HCT116 (cell line): Measurements from ENCODE around the gene PLEKHH2. TPM values are rescaled to one million over a fixed set of nuclear protein-coding genes. Genes with fewer than 3 reads are reported as not detected.

ENCODE experiments used
- ATAC-seq: fragments of 200-7000 bp; cut with Tn5 transposase; 2 replicates; pipeline ENCODE4 v1.9.1; 2020; ENCODE audit warnings: mild to moderate bottlenecking, moderate library complexity
- BruUV-seq: library from RNA; stranded (reverse); fragments of 400-500 nt; replicated peaks from 2 replicates; lab custom pipeline; 2021; lab: Mats Ljungman, UMichigan
- CTCF ChIA-PET: fragments of 300-600 bp; sonication (Branson Sonifier 250); formaldehyde crosslinking; loops from one replicate; lab custom pipeline; 2021; ENCODE audit warnings: antibody characterized with exemption; lab: Charles Lee
- POLR2A ChIA-PET: fragments of 300-600, 350-600 bp; sonication (Branson Sonifier 250); formaldehyde crosslinking; loops from one replicate; lab custom pipeline; 2021; ENCODE audit warnings: antibody characterized with exemption; lab: Charles Lee
- RAD21 ChIA-PET, 2 experiments: fragments of 300-600 bp; sonication (Branson Sonifier 250); formaldehyde crosslinking; loops; one replicate each; lab custom pipeline; 2023; ENCODE audit warnings: low total read pairs in 2 of 2; ENCODE audit not compliant: uncharacterized antibody in 2 of 2, unreplicated experiment in 2 of 2, low non-redundant PET in 1 of 2; lab: Charles Lee
- DNase-seq: peaks from one replicate; pipeline ENCODE4 v3.0.0-alpha.2; 2010; ENCODE audit warnings: low read depth, low spot score
- H2AFZ ChIP-seq: fragments of 200-600 bp; shearing (Covaris generic), sonication (generic); 2 replicates; pipeline ENCODE4 v1.6.1; 2017; ENCODE audit warnings: low read depth, mixed run types, mixed read lengths, antibody characterized with exemption, low read length; ENCODE audit not compliant: poor library complexity, severe bottlenecking
- H3K27ac ChIP-seq: 2 replicates; pipeline ENCODE4 v1.5.1; 2012; ENCODE audit warnings: low read depth, low read length
- H3K27me3 ChIP-seq: fragments of 200-600 bp; sonication (generic); 2 replicates; pipeline ENCODE4 v1.6.1; 2016; ENCODE audit warnings: mixed run types, low read length, mixed read lengths; ENCODE audit not compliant: insufficient read depth
- H3K36me3 ChIP-seq, 2 experiments: fragments of 200-500 bp in 1 of 2; fragments of 200-600 bp in 1 of 2; sonication (Bioruptor generic) in 1 of 2; sonication (generic) in 1 of 2; 2 replicates each; pipeline versions ENCODE4 v1.5.1 to v1.6.1; 2014 to 2016; ENCODE audit warnings: low read length in 2 of 2, inconsistent platforms in 1 of 2, mixed read lengths in 1 of 2, mixed run types in 1 of 2; ENCODE audit not compliant: insufficient read depth in 2 of 2, control insufficient read depth in 1 of 2
- H3K4me1 ChIP-seq, 2 experiments: fragments of 200-600 bp in 1 of 2; sonication (generic) in 1 of 2; 2 replicates each; pipeline versions ENCODE4 v1.5.1 to v1.6.1; 2012 to 2017; ENCODE audit warnings: low read length in 2 of 2, inconsistent platforms in 1 of 2, mild to moderate bottlenecking in 1 of 2, mixed read lengths in 1 of 2, mixed run types in 1 of 2, moderate library complexity in 1 of 2; ENCODE audit not compliant: insufficient read depth in 2 of 2, control insufficient read depth in 1 of 2
- H3K4me2 ChIP-seq: fragments of 200-600 bp; sonication (generic); 2 replicates; pipeline ENCODE4 v1.6.1; 2017; ENCODE audit warnings: mixed run types, low read length, mixed read lengths
- H3K4me3 ChIP-seq, 2 experiments: fragments of 200-600 bp in 1 of 2; sonication (generic) in 1 of 2; replicated peaks in 1 of 2; 2 replicates each; pipeline ENCODE4 v1.5.1; 2011 to 2016; ENCODE audit warnings: low read length in 2 of 2, control low read depth in 1 of 2, low read depth in 1 of 2, mild to moderate bottlenecking in 1 of 2, mixed read lengths in 1 of 2, mixed run types in 1 of 2
- H3K79me2 ChIP-seq: fragments of 200-600 bp; sonication (generic); 2 replicates; pipeline ENCODE4 v1.6.1; 2017; ENCODE audit warnings: mild to moderate bottlenecking, mixed run types, low read length, moderate library complexity, mixed read lengths; ENCODE audit not compliant: insufficient read depth
- H3K9ac ChIP-seq: fragments of 200-600 bp; sonication (generic); 2 replicates; pipeline ENCODE4 v1.6.1; 2016; ENCODE audit warnings: low read length, mixed read lengths
- H3K9me2 ChIP-seq: fragments of 200-600 bp; sonication (generic), shearing (Covaris generic); 2 replicates; pipeline ENCODE4 v1.6.1; 2017; ENCODE audit warnings: mixed run types, mild to moderate bottlenecking, moderate library complexity; ENCODE audit not compliant: insufficient read depth
- H3K9me3 ChIP-seq, 2 experiments: fragments of 200-500 bp in 1 of 2; fragments of 200-600 bp in 1 of 2; sonication (Bioruptor generic) in 1 of 2; sonication (generic) in 1 of 2; 2 replicates each; pipeline ENCODE4 v1.6.1; 2014 to 2017; ENCODE audit warnings: low read length in 2 of 2, mixed read lengths in 2 of 2, inconsistent platforms in 1 of 2, low read depth in 1 of 2, mild to moderate bottlenecking in 1 of 2, mixed run types in 1 of 2, moderate library complexity in 1 of 2; ENCODE audit not compliant: control insufficient read depth in 1 of 2, insufficient read depth in 1 of 2
- H4K20me1 ChIP-seq: fragments of 200-600 bp; sonication (generic), shearing (Covaris generic); 2 replicates; pipeline ENCODE4 v1.6.1; 2017; ENCODE audit warnings: mixed run types, mild to moderate bottlenecking, moderate library complexity; ENCODE audit not compliant: insufficient read depth
- CTCF ChIP-seq, 3 experiments: fragments of 200-600 bp in 1 of 3; sonication (generic) in 1 of 3; IDR thresholded peaks in 2 of 3; conservative IDR thresholded peaks in 1 of 3; 2 replicates each; pipeline ENCODE4 v1.5.1; 2012 to 2017; ENCODE audit warnings: low read depth in 2 of 3, low read length in 2 of 3, antibody characterized with exemption in 1 of 3, borderline replicate concordance in 1 of 3, control low read depth in 1 of 3, mild to moderate bottlenecking in 1 of 3, mixed read lengths in 1 of 3, mixed run types in 1 of 3, moderate library complexity in 1 of 3; ENCODE audit not compliant: insufficient read depth in 1 of 3
- TCF7L2 ChIP-seq: IDR thresholded peaks from 2 replicates; pipeline ENCODE4 v1.7.0; 2011; ENCODE audit warnings: borderline replicate concordance, inconsistent platforms; ENCODE audit not compliant: insufficient read depth, insufficient read length; ENCODE audit errors: extremely low read depth
- ZFX ChIP-seq: fragments of 450-650 bp; IDR thresholded peaks from 2 replicates; pipeline ENCODE4 v1.6.1; 2017
- intact Hi-C: fragments of 100-400 bp; cut with micrococcal nuclease; formaldehyde crosslinking; loops from 2 replicates; pipeline ENCODE4 v1.10.0; 2022
- total RNA-seq: library from RNA; stranded (reverse); gene quantifications from one replicate; pipeline ENCODE4 v1.2.1, GENCODE V29; 2021; ENCODE audit not compliant: unreplicated experiment
- TF ChIP-seq, protein P1 (sequence below): IDR thresholded peaks from 2 replicates; pipeline ENCODE4 v1.6.1; 2012

The PLEKHH2 gene
- total RNA-seq, 1 experiment from 2014 or later = 7.8 TPM

DNA sequence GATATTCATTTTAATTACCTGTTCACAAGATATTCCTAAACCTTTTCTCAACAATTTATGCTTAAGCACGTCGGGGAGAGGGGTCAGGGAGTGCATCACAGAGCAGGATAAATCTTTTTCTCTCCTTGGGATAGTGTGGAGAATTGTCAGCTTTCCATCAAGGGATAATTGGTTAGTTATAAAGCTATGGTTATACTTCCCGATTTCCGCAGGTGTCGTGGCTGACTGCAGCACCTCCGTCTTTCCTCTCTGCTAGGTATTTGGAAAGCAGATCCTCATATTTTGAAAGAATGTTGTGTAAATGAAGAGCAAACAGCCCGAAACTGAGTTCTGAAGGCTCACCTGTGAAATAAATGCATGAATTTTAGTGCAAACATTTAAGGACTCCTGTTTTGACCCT, 137.6 kb downstream of the PLEKHH2 start (continued):
- TF ChIP-seq CTCF (IDR thresholded peaks at IDR 0.05 in 2 of 3, conservative IDR thresholded peaks at IDR 0.05 in 1 of 3; ENCODE audit: borderline replicate concordance in 1 of 3, insufficient read depth in 1 of 3, low read depth in 2 of 3, low read length in 2 of 3) = no peak

- Histone ChIP-seq H3K4me1 (peaks cover 2 to 6% of the 10 kb centered on the region in 2 experiments; a peak in 1 of 4 replicates), H3K4me2 (no peak overlapping the region), H3K9ac (no peak overlapping the region), H3K9me2 (no peaks in the 10 kb centered on the region), H2AFZ (no peak overlapping the region), H3K27me3 (no peaks in the 10 kb centered on the region), H4K20me1 (no peaks in the 10 kb centered on the region), H3K36me3 (no peaks in the 10 kb centered on the region), H3K79me2 (no peaks in the 10 kb centered on the region), H3K4me3 (no peak overlapping the region), H3K27ac (no peak overlapping the region), H3K9me3 (no peaks in the 10 kb centered on the region)
- TF ChIP-seq, protein P1, sequence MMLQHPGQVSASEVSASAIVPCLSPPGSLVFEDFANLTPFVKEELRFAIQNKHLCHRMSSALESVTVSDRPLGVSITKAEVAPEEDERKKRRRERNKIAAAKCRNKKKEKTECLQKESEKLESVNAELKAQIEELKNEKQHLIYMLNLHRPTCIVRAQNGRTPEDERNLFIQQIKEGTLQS = no peak
- TF ChIP-seq ZFX (no peak), TCF7L2 (no peak)
- DNase-seq (no peak), ATAC-seq (no peak)
- BruUV-seq = no TSS peak
- intact Hi-C loops = no loop called here
- POLR2A ChIA-PET = no interaction called here
- CTCF ChIA-PET = no interaction called here
- RAD21 ChIA-PET = no interaction called here
Measured at GRCh38 chr2:43776324-43776723, 139.3 kb downstream of the PLEKHH2 start.
